Measurements from ENCODE around the gene PLA2G15.

The PLA2G15 gene

DNA sequence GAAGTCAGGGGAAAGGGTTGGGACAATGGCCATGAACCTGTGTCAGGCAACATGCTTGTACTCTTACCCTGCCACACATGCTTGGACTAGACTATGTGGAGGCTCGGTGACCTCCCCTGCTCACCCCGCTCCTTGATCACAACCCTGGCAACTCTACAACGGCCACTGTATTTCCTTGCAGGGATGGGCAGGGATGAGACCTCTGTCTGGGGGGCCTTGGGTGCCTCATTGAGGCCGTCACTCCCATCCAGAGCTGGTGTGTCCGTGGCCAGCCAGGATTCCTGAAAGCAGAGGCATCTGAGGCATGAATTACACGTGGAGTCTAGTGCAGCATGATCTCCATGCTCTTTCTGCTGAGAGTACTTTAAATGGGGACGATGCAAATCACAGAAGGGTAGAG, 948 bp downstream of the PLA2G15 start:
- H3K4me3 ChIP-seq (ENCODE audit: low read depth, low read length) = peak overlapping the region; percentile 99
- DNase-seq (ENCODE audit: low read depth, low spot score) = no peak
- ChIA-PET POLR2A (interaction anchor here (3.3 kb wide), 1 partner anchor 19 kb away, joined by 17 read pairs; the partner anchor contains the start of gene SLC7A6), CTCF (interaction anchor here (1.2 to 7.2 kb wide), 5 partner anchors 11 to 153 kb away, joined by 3 to 67 read pairs (median 12); partner anchors contain the start of gene SLC7A6)
- TF ChIP-seq, protein P1, sequence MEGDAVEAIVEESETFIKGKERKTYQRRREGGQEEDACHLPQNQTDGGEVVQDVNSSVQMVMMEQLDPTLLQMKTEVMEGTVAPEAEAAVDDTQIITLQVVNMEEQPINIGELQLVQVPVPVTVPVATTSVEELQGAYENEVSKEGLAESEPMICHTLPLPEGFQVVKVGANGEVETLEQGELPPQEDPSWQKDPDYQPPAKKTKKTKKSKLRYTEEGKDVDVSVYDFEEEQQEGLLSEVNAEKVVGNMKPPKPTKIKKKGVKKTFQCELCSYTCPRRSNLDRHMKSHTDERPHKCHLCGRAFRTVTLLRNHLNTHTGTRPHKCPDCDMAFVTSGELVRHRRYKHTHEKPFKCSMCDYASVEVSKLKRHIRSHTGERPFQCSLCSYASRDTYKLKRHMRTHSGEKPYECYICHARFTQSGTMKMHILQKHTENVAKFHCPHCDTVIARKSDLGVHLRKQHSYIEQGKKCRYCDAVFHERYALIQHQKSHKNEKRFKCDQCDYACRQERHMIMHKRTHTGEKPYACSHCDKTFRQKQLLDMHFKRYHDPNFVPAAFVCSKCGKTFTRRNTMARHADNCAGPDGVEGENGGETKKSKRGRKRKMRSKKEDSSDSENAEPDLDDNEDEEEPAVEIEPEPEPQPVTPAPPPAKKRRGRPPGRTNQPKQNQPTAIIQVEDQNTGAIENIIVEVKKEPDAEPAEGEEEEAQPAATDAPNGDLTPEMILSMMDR (IDR thresholded peaks at IDR 0.05; ENCODE audit: insufficient read depth, low read length, missing control alignments) = no peak

DNA sequence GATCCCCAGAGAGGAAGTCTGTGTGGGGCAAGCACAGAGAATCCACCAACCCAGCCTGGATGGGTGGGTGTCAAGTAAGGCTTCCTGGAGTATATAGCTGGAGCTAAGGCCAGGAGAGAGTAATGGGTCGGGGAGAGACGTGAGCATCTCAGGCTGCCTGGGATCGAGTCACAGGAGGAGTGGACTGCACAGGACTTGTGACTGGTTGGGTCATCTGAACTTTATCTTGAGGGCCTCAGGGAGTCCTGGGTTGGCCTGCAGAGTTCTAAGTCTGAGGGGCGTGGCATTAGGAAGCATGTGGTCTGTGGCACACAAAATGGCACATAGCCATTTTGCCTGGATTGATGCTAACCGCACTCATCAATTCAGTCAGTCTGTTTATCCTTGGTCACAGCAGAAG, 1.5 kb downstream of the PLA2G15 start:
- POLR2A ChIA-PET = interaction anchor here (3.3 kb wide), 1 partner anchor 18 kb away, joined by 17 read pairs; the partner anchor contains the start of gene SLC7A6
- no peak overlapping the region; the same call in 1 of the 2 replicates for H3K4me3 ChIP-seq (ENCODE audit: low read depth, low read length)
- TF ChIP-seq, protein P1 (IDR thresholded peaks at IDR 0.05; ENCODE audit: insufficient read depth, low read length, missing control alignments) = no peak
- no peak for DNase-seq (ENCODE audit: low read depth, low spot score)
- CTCF ChIA-PET = interaction anchor here (1.2 to 7.2 kb wide), 4 partner anchors 11 to 109 kb away, joined by 4 to 67 read pairs (median 37); partner anchors contain the start of gene SLC7A6

GRCh38 chr16:68247400-68247799, 2.2 kb downstream of the PLA2G15 start:
- POLR2A ChIA-PET = interaction anchor here (1.1 kb wide), 1 partner anchor 17 kb away, joined by 3 read pairs; the partner anchor contains the start of gene SLC7A6
- DNase-seq (ENCODE audit: low read depth, low spot score) = no peak
- TF ChIP-seq, protein P1 (IDR thresholded peaks at IDR 0.05; ENCODE audit: insufficient read depth, low read length, missing control alignments) = no peak
- CTCF ChIA-PET = interaction anchor here (1.0 to 4.3 kb wide), 4 partner anchors 10 to 81 kb away, joined by 4 to 62 read pairs (median 23); partner anchors contain the start of gene SLC7A6
- H3K4me3 ChIP-seq (ENCODE audit: low read depth, low read length) = no peak overlapping the region

GRCh38 chr16:68247932-68248331, 2.8 kb downstream of the PLA2G15 start:
- H3K4me3 ChIP-seq (ENCODE audit: low read depth, low read length) = no peak overlapping the region
- no peak for DNase-seq (ENCODE audit: low read depth, low spot score)
- CTCF ChIA-PET = interaction anchor here (1.0 to 2.3 kb wide), 3 partner anchors 10 to 81 kb away, joined by 4 to 34 read pairs (median 4); partner anchors contain the start of gene SLC7A6
- POLR2A ChIA-PET = interaction anchor here (1.1 kb wide), 1 partner anchor 16 kb away, joined by 3 read pairs; the partner anchor contains the start of gene SLC7A6
- TF ChIP-seq, protein P1 (IDR thresholded peaks at IDR 0.05; ENCODE audit: insufficient read depth, low read length, missing control alignments) = no peak

DNA sequence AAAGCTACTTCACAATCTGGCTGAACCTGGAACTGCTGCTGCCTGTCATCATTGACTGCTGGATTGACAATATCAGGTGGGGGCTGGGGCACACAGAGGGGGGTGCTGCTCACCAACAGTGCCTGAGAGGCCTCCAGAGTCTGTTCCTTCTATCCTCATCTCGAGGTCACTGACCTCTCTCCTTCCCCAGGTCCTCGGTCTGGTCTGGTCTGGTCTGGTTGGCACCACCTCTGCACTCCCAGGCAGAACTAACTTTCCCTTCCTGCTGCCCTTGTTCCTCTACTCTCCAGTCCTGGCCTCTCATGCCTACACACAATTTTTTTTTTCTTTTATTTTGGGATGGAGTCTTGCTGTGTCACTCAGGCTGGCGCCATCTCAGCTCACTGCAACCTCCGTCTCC, 4.2 kb downstream of the PLA2G15 start:
- TF ChIP-seq, protein P1 (IDR thresholded peaks at IDR 0.05; ENCODE audit: insufficient read depth, low read length, missing control alignments) = no peak
- H3K4me3 ChIP-seq (ENCODE audit: low read depth, low read length) = no peak overlapping the region
- no peak for DNase-seq (ENCODE audit: low read depth, low spot score)
- CTCF ChIA-PET = interaction anchor here (0.8 to 2.3 kb wide), 4 partner anchors 8 to 80 kb away, joined by 3 to 34 read pairs (median 3); partner anchors contain the start of gene SLC7A6
- POLR2A ChIA-PET = no interaction called here

DNA sequence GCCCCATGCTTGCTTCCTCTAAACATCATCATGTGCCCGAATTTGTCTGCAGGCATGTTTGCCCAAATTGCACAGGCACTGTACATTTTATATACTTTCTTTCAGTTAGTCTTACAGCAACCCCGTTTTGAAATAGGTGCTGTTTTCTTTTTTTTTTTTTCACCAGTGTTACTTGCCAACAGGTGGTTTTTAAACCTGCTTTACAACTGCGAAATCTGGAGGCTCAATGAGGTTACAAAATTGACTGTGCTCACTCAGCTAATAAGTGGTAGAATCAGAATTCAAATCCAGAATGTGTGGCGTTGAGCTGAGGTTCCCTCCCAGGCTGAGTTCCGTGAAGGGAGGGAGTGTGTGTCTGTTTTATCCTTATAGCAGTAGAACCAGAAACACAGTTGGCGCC, 5.8 kb downstream of the PLA2G15 start:
- CTCF ChIA-PET = interaction anchor here (0.8 to 6.0 kb wide), 2 partner anchors 11 to 76 kb away, joined by 3 to 70 read pairs; partner anchors contain the start of gene SLC7A6
- H3K4me3 ChIP-seq (ENCODE audit: low read depth, low read length) = no peak overlapping the region
- TF ChIP-seq, protein P1 (IDR thresholded peaks at IDR 0.05; ENCODE audit: insufficient read depth, low read length, missing control alignments) = no peak
- DNase-seq (ENCODE audit: low read depth, low spot score) = no peak
- POLR2A ChIA-PET = interaction anchor here (1.5 kb wide), 1 partner anchor 13 kb away, joined by 3 read pairs; the partner anchor contains the start of gene SLC7A6
